GM21515 (cell line): ENCODE measurements around the gene ZNF800.
"Not testable (repeated sequence)": the region's sequence is repeated elsewhere in the genome, so short reads cannot be mapped to it uniquely, and the experiment has no call there.

ENCODE experiments used
- ATAC-seq: cut with Tn5 transposase; IDR thresholded peaks from one replicate; pipeline ENCODE4 v1.9.1; 2021; ENCODE audit not compliant: unreplicated experiment

ZNF800 gene, protein sequence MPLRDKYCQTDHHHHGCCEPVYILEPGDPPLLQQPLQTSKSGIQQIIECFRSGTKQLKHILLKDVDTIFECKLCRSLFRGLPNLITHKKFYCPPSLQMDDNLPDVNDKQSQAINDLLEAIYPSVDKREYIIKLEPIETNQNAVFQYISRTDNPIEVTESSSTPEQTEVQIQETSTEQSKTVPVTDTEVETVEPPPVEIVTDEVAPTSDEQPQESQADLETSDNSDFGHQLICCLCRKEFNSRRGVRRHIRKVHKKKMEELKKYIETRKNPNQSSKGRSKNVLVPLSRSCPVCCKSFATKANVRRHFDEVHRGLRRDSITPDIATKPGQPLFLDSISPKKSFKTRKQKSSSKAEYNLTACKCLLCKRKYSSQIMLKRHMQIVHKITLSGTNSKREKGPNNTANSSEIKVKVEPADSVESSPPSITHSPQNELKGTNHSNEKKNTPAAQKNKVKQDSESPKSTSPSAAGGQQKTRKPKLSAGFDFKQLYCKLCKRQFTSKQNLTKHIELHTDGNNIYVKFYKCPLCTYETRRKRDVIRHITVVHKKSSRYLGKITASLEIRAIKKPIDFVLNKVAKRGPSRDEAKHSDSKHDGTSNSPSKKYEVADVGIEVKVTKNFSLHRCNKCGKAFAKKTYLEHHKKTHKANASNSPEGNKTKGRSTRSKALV

DNA sequence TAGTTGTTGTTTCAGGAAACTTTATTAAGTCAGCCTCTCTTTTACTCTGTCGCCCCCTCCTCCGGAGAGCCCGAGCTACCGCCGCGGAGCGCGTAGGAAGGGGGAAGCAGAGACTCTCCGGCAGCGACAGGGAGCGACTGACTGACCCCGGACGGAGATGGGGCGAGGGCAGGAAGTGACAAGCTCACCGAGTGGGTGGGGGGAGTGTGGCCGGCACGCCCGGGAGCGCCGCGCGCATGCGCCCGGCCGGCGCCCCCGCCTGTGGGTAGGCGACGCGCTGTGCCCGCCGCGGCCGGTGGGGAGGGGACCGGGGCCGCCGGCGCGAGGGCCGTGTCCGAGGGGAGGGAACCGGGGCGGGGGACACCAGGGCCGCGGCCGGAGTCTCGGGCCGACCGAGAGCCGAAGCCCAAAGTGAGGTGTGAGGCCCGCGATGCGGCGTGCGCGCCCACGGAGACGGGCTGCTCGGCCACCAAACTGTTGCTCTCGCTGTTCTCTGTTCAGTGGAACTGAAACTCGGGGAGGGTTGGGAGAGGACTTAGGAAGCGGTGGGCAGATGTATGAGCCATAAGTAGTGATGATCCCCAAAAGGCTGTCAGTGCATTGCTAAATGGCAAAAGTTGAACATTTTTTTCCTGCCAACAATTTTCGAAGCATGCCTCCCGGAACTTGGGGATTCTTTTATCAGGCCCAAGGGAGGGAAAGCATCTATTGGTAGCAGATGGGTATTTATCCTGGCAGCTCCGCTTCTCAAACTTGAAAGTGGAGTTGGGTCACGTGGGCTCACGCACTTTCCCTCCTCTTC lies at the start of gene ZNF800:
TSS of gene ZNF800 (minus strand) at position 143 of the 802 bp plus-strand sequence. CDS start 1,151 bp downstream, outside the sequence.
- peak; percentile 79 for ATAC-seq

DNA sequence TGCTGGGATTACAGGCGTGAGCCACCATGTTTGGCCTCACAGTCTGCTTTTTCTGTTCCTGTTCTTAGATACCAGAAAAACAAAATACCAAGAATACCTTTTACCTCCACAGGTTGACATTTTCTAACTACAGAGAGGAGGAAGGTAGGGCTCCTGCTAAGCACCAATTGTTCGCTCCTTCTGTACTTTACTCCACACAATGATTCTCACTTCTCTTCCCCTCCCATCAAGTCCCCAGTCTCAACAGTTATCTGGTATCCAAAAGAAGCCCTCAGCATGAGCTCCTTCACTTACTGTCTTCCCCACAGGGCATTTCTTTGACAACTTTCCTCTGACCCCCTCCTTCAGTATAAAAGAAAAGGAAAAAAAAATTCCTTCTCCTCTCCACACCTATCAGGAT lies 47.7 kb upstream of the ZNF800 start:
- no peak for ATAC-seq

DNA sequence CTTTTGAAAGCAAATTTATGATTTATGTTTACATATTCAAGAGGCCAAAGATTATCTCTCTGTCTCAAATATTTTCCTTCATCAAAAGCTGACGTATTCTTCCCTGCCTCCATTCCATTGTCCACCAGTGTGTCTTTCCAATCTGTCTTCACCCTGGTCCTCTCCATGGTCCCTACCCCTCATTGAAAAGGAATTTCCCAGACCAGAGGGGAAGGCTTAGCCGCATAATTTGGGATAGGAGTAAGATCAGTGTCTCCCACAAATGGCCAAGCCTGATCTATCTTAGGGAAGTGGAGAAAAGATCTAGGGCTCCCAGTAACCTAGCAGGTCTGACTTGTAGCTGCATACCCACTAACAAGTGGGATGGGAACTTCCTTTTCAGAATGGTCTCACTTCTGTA lies 46.3 kb upstream of the ZNF800 start:
- no peak for ATAC-seq

DNA sequence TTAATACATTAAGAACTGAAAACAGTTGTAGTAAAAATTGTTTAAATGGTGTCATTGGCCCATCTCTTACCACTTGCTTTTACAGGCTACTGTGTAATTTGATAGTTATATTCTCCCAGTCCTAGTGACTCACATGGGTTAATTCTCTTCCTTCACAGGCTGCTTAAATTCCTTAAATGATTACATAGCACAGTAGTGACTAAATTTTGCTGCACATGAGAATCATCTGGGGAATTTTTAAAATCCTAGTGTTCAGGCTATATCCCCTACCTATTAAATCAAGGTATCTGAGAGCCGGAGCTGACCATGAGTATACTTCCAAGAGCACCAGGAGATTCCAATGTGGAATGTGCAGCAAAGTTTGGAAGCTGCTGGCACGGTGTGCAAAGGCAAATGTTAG lies 45.3 kb upstream of the ZNF800 start:
- ATAC-seq: no peak

DNA sequence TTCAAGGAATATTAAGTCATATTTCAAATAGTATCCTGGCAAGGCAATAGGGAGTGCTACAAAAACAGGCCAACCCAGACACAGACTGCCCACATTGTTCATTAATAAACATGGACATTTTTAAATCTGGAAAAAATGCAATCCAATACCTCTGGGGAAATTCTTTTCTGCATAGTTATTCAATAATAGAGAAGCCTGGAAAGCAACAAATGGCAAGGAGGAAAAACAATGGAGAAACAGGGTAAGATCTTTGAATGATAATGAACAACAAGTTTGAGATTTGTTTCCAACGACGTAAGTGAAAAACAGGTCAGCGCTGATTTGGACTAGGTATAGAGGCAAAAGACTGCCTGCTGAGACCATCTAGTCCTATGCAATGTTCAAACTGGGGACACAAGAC lies 44.7 kb upstream of the ZNF800 start:
- no peak for ATAC-seq

DNA sequence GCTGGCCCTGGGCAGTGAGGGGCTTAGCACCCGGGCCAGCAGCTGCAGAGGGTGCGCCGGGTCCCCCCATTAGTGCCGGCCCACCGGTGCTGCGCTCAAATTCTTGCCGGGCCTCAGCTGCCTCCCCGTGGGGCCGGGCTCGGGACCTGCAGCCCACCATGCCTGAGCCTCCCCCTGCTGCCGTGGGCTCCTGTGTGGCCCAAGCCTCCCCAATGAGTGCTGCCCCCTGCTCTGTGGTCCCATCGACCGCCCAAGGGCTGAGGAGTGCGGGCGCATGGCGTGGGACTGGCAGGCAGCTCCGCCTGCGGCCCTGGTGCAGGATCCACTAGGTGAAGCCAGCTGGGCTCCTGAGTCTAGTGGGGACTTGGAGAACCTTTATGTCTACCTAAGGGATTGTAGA lies 36.8 kb upstream of the ZNF800 start:
- not testable (repeated sequence) for ATAC-seq

DNA sequence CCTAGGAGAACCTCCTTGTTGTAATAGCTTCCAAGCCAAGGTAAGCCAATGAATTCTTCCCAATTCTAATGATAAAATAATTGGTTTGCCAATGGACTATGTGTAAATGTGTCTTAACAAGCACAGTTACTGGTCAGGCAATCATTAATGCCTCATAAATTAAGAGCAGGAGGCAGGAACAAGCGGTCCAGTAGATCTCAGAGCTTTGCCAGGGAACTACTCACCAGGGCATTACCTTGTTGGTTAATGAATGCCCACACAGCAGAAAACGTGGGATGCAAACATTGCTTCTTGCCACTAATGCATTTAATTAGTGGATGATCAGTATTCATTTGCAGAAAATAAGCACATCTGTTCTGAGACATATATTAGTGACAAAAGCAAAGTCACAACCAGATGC lies 26.7 kb upstream of the ZNF800 start:
- ATAC-seq: no peak

DNA sequence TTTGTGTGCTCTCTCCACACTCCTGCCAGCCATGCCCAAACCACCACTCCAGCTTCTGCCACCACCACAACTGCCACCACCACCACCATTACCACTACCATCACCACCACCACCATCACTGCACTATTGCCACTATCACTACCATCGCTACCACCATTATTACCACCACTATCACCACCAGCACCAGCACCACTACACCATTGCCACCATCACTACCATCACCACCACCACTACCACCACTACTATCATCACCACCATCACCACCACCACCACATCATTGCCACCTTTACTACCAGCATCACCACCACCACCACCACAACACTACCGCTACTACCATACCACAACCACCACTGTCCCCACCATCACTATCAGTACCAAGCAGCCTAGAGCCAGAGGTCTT lies 26.0 kb upstream of the ZNF800 start:
- ATAC-seq: no peak

DNA sequence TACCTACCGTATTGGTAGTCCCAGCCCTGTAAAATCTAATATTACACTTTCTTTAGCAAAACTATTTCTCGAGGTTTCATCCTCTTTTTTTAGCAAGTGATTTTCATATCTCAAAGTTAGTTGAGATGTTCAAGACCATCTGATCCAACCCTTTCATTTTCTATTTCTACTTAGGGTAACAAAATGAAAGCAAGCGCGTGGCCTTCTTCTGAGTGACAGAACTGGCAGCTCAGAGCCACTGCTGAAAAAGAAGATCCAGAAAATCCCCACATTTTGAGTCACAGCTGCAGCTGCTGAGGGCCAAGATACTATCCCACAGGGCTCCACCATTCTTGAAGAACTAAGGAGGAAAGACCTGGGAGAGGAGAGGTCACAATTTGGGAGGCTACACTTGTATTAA lies 24.8 kb upstream of the ZNF800 start:
- peak; percentile 84 for ATAC-seq

DNA sequence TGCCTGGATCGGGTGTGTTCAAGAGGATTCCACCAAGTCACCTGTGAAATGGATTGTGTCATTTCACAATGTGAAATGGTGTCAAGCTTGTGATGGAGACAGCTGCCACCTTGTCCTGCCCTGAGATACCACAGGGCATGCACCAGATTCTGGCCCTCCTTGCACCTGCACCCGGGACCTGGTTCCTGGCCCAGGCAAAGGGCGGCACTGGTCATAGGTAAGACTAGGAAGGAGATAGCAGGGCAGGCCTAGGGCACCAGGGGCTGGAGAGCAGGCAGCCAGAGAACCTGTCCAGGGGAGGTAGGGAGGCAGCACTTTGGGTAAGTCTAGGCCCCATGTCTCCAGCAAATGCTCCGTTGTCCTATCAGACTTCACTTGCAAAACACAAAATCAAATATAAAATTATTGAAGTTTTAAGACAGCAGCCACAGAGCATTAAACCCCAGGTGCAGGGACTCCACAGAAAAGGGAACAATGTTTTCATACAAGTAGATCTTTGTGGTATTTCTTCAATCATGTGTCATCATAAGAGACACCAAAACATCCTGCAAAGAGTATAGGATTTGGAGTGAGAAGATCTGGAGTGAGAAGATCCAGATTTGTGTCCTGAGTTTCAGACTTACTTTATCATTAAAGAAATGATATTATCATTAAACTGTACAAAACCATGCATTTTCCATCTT lies 22.7 kb upstream of the ZNF800 start:
- ATAC-seq: no peak

DNA sequence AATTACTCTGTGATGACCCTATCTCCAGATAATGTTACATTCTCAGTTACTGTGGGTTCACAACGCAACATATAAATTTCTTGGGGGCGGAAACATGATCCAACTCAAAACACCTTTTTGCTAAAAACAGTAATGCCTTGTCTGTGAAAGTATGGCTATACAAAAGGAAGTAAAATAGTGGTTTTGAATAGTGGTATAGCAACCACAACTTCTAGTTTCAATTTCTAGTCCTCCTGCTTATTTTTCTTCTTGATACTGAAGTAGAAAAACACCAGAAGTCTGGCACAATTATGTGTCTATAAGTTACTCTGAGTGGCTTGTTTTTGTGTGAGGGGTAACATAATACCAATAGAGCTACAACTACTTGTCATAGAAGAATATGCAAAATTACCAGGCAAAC lies 21.5 kb upstream of the ZNF800 start:
- ATAC-seq: peak; percentile 57

DNA sequence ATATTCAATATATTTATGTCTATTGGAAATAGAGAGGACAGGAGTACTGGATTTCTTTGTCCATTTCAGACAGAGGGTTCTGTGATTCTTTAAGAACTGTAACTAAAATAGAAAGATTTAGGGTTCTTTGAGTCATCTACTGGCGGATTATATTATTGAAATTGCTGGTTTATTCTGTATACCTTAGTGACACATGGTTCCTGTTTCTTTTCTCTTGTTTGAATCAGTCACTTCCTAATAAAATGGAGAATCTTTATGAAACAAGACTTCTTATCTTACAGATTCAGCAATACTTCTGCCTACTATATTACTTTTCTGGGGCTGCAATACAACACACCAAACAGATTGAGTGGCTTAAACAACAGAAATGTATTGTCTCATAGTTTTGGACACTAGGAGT lies 20.8 kb upstream of the ZNF800 start:
- ATAC-seq: no peak

DNA sequence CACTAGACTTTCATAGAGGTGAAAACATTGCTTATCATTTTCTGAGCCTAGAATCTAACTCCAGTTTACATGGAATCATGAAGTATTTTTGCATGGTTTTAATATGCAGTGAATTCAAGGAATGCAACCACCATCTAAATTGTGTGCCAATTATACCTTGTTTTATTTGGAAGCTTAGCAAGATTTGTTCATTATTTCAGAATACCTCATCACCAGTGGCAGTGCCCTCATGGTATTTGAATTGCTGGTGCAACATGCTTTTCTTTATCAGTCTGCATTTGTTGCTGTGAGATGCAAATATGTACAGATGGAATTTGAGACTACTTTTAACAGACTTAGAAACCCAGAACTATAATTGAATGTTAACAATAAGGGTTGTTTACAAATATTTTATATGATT lies 18.7 kb upstream of the ZNF800 start:
- ATAC-seq: no peak

DNA sequence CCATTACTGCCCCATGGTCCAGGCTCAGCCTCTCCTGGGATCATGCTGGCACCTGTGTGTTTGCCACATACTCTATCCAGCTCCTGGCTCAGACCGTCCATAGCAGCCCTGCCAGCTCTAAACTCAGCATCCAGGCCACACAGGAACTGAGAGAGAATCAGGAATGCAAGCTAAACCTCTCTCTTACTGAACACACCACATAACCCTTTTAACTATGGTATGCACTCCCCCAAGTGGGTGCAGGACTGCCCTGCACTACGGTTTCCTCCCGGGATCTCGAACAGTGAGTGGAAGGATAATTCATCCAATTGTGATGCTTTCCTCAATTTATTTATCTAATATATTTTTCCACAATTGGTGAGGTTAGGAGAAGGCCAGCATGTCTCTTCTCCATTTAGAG lies 17.1 kb upstream of the ZNF800 start:
- ATAC-seq: no peak

DNA sequence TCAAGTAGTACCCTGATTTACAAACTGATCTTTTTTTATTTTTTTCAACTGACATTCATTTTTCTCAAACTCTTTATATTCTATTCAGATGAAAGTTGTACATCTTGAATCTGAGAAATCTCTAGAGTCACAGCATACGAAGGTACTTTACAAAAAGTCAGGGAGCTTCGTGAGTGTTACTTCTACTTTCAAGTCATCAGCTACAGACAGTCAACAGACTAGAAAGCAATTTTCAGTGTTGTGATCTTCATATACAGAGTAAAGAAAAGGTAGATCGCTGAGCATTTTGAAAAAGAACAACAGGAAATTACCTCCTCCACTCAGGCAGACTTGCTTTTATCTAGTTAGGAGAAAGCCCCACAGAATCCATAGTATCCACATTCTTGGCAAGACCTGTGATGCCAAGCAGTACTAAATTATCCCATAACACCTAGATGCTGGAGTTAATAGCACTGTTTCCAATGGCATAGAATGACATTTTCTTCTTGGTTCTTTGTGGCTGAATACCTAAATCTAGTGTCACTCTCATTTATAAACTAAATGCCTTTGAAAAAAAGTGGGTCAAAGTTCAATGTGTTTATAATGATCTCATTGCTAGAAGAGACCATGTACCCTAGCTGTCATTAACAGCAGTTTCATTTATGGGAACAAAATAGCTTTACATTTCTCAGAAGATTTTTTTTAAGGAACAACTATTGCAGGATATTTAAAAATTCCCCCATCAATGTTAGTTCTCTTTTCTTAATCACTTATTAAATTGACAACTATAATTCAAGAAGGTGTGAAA lies 12.0 kb upstream of the ZNF800 start:
- ATAC-seq: peak; percentile 48

DNA sequence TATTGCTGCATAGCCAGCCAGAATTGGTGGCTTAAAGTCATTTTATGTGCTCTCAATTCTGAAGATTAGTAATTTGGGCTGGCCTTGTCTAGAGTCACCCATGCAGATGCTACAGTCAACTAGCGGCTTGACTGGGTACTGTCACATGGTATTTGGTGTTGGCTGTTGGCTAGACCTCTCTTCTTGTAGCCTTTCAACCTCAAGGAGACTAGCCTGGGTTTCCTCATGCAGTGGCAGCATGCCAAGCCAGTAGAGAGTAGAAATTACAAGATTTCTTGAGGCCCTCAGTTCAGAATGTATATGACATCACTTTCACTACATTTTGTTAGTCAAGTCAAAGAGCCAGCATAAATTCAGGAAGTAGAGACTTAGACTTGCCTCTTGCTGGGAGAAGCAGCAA lies 3.7 kb upstream of the ZNF800 start:
- peak; percentile 36 for ATAC-seq

DNA sequence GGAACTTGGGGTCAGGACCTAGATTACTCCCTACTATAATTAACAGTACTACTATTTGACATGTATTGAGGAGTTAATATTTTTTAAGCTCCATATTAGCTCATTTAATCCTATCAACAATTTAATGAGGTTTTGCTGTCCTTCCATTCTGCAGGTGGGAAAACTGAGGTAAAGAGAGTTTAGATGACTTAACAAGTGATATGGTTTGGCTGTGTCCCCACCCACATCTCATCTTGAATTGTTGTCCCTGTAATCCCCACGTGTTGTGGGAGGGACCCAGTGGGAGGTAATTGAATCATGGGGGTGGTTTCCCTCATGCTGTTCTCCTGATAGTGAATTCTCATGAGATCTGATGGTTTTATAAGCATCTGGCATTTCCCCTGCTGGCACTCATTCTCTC lies 2.6 kb upstream of the ZNF800 start:
- ATAC-seq: not testable (repeated sequence)

DNA sequence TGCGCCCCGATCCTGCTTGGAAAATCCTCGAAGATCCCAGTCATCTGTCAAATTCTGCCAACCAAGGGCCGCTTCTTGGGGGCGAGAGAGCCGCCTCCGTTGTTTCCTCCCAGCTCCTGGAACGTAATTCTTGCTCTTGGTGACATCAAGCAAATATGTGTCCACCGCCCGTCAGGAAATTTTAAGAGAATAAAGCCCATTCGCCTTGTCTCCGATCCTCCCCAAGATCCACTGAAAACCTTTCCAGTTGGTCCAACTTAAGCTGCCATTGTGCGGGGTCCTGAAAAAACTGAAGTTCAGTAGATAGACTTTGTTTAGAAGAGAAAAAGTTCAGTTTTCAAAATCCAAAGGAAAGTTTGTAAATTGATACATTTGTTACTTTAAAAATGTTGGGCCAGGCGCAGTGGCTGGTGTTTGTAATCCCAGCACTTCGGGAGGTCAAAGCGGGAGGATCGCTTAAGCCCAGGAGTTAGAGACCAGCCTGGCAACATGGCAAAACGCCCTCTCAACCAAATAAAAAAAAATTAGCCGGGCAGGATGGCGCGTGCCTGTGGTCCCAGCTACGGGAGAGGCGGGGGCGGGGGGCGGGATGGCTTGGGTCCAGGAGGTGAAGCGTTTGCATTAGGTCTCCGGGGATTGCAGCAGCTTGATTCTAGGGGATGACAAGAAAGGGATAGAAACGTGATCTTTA lies 1.0 kb upstream of the ZNF800 start:
- no peak for ATAC-seq

DNA sequence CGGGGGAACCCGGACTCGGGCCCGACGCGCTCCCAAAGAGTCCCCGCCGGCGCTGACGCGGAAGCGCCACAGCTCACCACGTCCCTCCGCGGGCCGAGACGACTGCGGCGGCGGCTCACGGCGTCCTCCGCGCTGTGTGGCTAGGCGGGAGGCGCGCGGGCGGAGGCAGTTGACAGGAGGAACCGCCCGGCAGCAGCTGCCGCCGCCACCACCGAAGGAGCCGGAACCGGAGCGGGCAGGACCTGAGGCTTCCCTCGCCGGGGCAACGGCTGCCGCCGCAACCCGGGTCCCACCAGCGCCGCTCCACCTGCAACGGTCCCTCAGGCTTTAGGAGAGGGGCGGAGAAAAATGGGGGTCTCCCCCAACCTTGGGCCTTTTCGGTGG lies 334 bp downstream of the ZNF800 start:
- ATAC-seq: peak; percentile 40
